ENCODE measurements around the gene ZNF614. TPM values are rescaled to one million over a fixed set of nuclear protein-coding genes. Genes with fewer than 3 reads are reported as not detected.
A peak's percentile ranks its signal among the peaks of the same experiment; 100 is the strongest.
"Not testable (repeated sequence)": the region's sequence is repeated elsewhere in the genome, so short reads cannot be mapped to it uniquely, and the experiment has no call there.

Gene ZNF614
- total RNA-seq, 2 experiments from 2014 or later, result 7.2 TPM

DNA sequence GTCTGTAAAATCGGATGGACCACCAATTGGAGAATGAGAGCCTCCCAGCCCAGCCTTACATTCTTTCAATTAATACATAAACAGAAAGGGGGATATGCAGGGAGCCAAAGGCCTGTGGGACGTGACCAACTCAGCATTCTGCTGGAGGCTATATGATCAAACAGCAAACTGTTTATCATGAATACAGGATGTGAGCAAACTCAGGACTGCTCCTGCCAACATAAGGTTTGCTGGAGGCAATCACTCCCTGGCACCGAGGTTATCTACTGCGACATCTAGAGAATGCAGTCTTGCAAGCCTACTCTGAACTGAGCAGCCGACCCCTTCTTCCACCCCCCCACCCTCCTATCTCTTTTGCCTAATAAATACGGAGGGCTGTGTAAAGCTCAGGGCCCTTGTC is 47.3 kb downstream of the ZNF614 start:
- H3K27ac Mint-ChIP-seq; H3K4me1 Mint-ChIP-seq (ENCODE audit: low read depth); H3K4me3 Mint-ChIP-seq; CTCF ChIA-PET; POLR2A ChIA-PET; intact Hi-C loops (cut with micrococcal nuclease); H3K27me3 Mint-ChIP-seq; DNase-seq: not testable (repeated sequence)
- peaks cover 87% of the 10 kb centered on the region for H3K9me3 Mint-ChIP-seq
- H3K36me3 Mint-ChIP-seq, result peaks cover 78% of the 10 kb centered on the region

DNA sequence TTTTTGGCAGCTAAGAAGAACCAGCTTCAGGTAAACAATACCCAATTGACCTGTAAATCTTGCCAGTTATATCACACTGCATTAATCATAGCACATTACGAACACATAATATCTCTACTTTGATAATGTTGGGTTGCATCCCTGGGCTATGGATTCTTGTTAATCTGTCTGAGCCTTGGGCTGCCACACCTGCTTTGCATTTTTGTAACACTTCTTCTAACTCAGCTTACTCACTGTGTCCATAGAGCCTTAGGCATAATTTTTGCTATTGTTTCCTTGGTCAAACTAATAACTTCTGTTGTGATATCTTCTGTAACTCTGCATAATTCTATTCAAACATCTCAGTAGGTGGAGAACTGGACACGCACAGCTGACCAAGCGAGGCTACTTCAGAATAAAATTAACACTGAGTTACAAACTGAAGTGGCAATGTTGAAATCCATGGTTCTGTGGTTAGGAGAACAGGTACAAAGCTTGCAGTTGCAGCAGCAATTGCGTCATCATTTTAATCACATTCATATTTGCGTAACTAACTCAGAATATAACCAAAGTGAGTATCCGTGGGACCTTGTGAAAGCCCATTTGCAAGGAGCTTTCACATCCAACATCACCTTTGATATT is 48.0 kb downstream of the ZNF614 start:
- H3K4me3 Mint-ChIP-seq, result no peak overlapping the region
- DNase-seq, result no peak
- peaks cover 2% of the 10 kb centered on the region for H3K4me1 Mint-ChIP-seq (ENCODE audit: low read depth)
- peaks cover 78% of the 10 kb centered on the region for H3K36me3 Mint-ChIP-seq
- H3K27me3 Mint-ChIP-seq, result no peaks in the 10 kb centered on the region
- intact Hi-C loops (cut with micrococcal nuclease), result no loop called here
- H3K27ac Mint-ChIP-seq, result no peak overlapping the region
- ChIA-PET CTCF (no interaction called here), POLR2A (no interaction called here)
- peaks cover 86% of the 10 kb centered on the region for H3K9me3 Mint-ChIP-seq

DNA sequence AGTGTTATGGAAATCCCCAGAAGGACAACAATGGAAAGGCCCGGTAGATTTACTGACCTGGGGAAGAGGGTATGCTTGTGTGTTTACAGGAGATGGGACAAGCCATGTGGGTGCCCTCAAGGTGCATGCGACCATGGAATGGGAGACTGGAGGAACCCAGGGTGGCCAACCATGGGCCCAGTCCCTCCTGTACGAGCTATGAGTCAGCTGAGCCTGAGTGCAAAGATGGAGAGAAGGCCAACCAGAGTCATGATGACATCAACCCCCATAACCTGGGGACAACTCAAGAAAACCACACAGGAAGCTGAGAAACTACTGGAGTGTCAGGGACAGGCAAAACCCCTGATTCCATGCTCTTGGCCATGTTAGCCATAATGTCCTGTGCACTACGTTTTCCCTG is 49.3 kb downstream of the ZNF614 start:
- Mint-ChIP-seq H3K9me3 (peaks cover 89% of the 10 kb centered on the region), H3K36me3 (peaks cover 89% of the 10 kb centered on the region), H3K4me3 (no peak overlapping the region), H3K4me1 (ENCODE audit: low read depth) (no peaks in the 10 kb centered on the region), H3K27ac (no peak overlapping the region), H3K27me3 (no peaks in the 10 kb centered on the region)
- intact Hi-C loops (cut with micrococcal nuclease), result no loop called here
- no peak for DNase-seq
- CTCF ChIA-PET, result no interaction called here
- POLR2A ChIA-PET, result no interaction called here

DNA sequence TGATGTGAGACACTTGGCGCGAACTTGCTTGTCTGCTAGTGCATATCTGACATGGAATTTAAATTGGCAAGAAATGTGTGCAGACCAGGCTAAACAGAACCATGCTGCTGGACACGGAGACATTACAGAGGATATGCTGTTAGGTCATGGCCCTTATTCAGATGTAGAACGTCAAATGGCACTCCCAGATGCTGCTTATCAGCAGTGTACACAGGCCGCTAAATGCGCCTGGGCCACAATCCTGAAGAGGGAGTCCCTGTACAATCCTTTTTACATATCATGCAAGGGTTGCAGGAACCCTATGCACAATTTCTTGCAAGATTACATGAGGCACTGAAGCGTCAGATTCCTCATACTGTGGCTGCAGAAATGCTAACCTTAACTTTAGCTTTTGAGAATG is 50.8 kb downstream of the ZNF614 start:
- POLR2A ChIA-PET, result no interaction called here
- Mint-ChIP-seq H3K4me1 (ENCODE audit: low read depth) (no peaks in the 10 kb centered on the region), H3K4me3 (no peak overlapping the region), H3K36me3 (peaks cover 90% of the 10 kb centered on the region), H3K9me3 (peaks cover 86% of the 10 kb centered on the region), H3K27me3 (no peaks in the 10 kb centered on the region), H3K27ac (no peak overlapping the region)
- CTCF ChIA-PET, result interaction anchor here (0.7 kb wide), 1 partner anchor 842 kb away, joined by 3 read pairs; no protein-coding TSS in a partner anchor
- intact Hi-C loops (cut with micrococcal nuclease), result no loop called here
- no peak for DNase-seq

DNA sequence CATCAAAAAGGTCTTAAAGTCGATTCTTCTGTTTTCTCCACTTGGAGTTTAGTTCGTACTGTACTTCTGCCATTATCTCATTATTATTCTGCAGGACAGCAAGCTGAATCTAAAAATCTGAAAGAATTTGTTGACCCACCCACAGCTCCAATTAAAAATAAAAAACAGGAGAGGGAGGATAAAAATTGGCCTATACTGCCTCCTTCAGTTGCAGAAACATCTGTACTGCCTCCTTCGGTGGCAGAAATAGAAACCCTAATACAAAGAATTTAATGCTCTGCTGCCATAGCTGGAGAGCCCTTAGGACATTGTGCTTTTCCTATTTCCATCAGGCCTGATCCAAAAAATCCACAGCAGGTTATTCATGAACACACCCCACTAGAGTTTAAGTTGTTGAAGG is 51.3 kb downstream of the ZNF614 start:
- H3K9me3 Mint-ChIP-seq, result peaks cover 89% of the 10 kb centered on the region
- no peak for DNase-seq
- H3K4me1 Mint-ChIP-seq (ENCODE audit: low read depth), result no peaks in the 10 kb centered on the region
- peaks cover 92% of the 10 kb centered on the region for H3K36me3 Mint-ChIP-seq
- H3K4me3 Mint-ChIP-seq, result no peak overlapping the region
- H3K27ac Mint-ChIP-seq, result no peak overlapping the region
- ChIA-PET CTCF (no interaction called here), POLR2A (no interaction called here)
- no peaks in the 10 kb centered on the region for H3K27me3 Mint-ChIP-seq
- intact Hi-C loops (cut with micrococcal nuclease), result no loop called here

DNA sequence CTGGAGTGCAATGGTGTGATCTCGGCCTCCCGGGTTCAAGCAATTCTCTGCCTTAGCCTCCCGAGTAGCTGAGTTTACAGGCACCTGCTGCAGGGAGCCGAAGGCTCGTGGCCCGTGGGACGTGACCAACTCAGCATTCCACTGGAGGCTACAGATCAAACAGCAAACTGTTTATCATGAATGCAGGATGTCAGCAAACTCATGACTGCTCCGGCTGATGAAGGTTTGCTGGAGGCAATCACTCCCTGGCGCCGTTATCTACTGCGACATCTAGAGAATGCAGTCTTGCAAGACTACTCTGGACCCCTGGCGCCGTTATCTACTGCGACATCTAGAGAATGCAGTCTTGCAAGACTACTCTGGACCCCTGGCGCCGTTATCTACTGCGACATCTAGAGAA is 52.4 kb downstream of the ZNF614 start:
- H3K4me3 Mint-ChIP-seq; H3K4me1 Mint-ChIP-seq (ENCODE audit: low read depth); H3K27ac Mint-ChIP-seq; POLR2A ChIA-PET; H3K27me3 Mint-ChIP-seq; DNase-seq; intact Hi-C loops (cut with micrococcal nuclease); CTCF ChIA-PET: not testable (repeated sequence)
- peaks cover 89% of the 10 kb centered on the region for H3K9me3 Mint-ChIP-seq
- H3K36me3 Mint-ChIP-seq, result peaks cover 93% of the 10 kb centered on the region

DNA sequence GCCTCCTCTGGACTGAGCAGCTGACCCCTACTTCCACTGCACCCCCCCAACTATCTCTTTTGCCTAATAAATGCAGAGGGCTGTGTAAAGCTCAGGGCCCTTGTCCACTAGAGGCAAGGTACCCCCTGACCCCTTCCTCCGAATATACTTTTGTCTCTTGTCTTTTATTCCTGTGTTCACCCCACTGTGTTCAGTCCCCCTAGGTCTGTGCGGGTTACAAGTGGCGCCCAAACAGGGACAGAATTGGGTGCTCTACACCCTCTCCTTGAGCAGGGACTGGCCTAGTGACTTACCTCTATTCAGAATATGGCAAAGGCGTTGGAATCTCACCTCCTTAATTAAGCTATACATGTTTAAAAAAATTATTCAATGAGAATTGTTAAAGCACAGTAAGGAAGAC is 56.6 kb downstream of the ZNF614 start:
- ChIA-PET CTCF (no interaction called here), POLR2A (no interaction called here)
- no peak overlapping the region for H3K4me3 Mint-ChIP-seq
- H3K27me3 Mint-ChIP-seq, result no peaks in the 10 kb centered on the region
- H3K9me3 Mint-ChIP-seq, result peaks cover 80% of the 10 kb centered on the region
- no peaks in the 10 kb centered on the region for H3K4me1 Mint-ChIP-seq (ENCODE audit: low read depth)
- intact Hi-C loops (cut with micrococcal nuclease), result no loop called here
- H3K36me3 Mint-ChIP-seq, result peaks cover 86% of the 10 kb centered on the region
- peak; percentile 17 for DNase-seq
- no peak overlapping the region for H3K27ac Mint-ChIP-seq

DNA sequence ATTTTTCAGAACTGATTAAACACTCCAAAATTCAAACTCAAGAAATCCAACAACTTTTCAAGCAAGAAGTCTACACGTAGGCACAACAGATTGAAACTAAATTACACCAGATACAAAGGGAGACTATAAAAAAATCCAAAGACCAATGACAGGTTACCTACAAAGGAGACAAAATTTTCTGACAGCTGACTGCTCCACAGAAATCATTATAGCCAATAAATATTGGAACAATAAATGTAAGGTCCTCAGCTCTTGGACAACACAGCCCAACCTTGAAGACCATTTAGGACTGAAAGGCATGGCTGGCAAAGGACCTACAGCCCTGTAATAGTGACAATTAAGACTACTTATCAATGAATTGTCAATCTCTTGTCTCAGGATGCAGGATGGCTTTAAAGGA is 57.5 kb downstream of the ZNF614 start:
- ChIA-PET CTCF (no interaction called here), POLR2A (no interaction called here)
- Mint-ChIP-seq H3K27me3 (no peaks in the 10 kb centered on the region), H3K36me3 (peaks cover 88% of the 10 kb centered on the region), H3K4me1 (ENCODE audit: low read depth) (no peaks in the 10 kb centered on the region), H3K4me3 (no peak overlapping the region), H3K27ac (no peak overlapping the region), H3K9me3 (peaks cover 77% of the 10 kb centered on the region)
- no peak for DNase-seq
- intact Hi-C loops (cut with micrococcal nuclease), result no loop called here

DNA sequence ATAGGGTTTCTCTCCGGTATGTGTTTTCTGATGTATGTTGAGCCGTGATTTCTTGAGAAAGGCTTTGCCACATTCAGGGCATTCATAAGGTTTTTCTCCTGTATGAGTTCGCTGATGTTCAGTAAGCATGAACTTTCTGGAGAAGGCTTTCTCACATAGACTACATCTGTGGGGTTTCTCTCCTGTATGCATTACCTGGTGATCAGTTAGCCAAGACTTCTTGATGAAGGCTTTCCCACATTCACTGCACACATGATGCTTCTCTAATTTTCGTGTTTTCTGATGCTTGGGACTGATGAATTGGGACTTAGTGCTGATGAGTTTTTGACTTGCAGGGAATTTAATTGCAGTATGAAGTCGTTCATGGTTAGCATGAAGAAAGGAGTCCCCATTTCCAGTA is 62.6 kb downstream of the ZNF614 start:
- ChIA-PET CTCF (no interaction called here), POLR2A (no interaction called here)
- Mint-ChIP-seq H3K4me1 (ENCODE audit: low read depth) (no peaks in the 10 kb centered on the region), H3K4me3 (no peak overlapping the region), H3K9me3 (peaks cover 83% of the 10 kb centered on the region), H3K27me3 (no peaks in the 10 kb centered on the region), H3K36me3 (peaks cover 78% of the 10 kb centered on the region), H3K27ac (no peak overlapping the region)
- DNase-seq, result no peak
- intact Hi-C loops (cut with micrococcal nuclease), result no loop called here

Other genes starting within 250 kb of the ZNF614 start
- gene FPR3, start 233.2 kb downstream of the ZNF614 start, total RNA-seq, result not detected
- gene ZNF577, start 140.4 kb downstream of the ZNF614 start, total RNA-seq, result 1 to 10 TPM; 4.1 to 5.3 TPM
- 1 to 10 TPM; 6.7 to 9.0 TPM for gene ZNF649, start 123.4 kb downstream of the ZNF614 start, total RNA-seq
- gene ZNF613, start 100.9 kb downstream of the ZNF614 start, total RNA-seq, result 1 to 10 TPM; 3.2 to 4.6 TPM
- gene ZNF350, start 41.5 kb downstream of the ZNF614 start, total RNA-seq, result 1 to 10 TPM; 6.9 to 8.1 TPM
- gene ZNF615, start 20.2 kb downstream of the ZNF614 start, total RNA-seq, result 1 to 10 TPM; 7.5 to 7.8 TPM
- gene ZNF432, start 20.5 kb upstream of the ZNF614 start, total RNA-seq, result 1 to 10 TPM; 8.3 to 8.8 TPM
- 10 to 100 TPM; 14.5 to 17.0 TPM for gene ZNF841, start 67.4 kb upstream of the ZNF614 start, total RNA-seq
- gene ZNF616, start 111.6 kb upstream of the ZNF614 start, total RNA-seq, result 10 to 100 TPM; 10.5 to 11.6 TPM
- gene ZNF836, start 143.2 kb upstream of the ZNF614 start, total RNA-seq, result 10 to 100 TPM in 1 of 2 experiments, 1 to 10 TPM in 1; 8.2 to 12.8 TPM
- gene PPP2R1A, start 161.7 kb upstream of the ZNF614 start, total RNA-seq, result 100 to 1,000 TPM; 224 to 229 TPM
- 10 to 100 TPM; 21.6 to 23.2 TPM for gene ZNF766, start 241.2 kb upstream of the ZNF614 start, total RNA-seq

Data from activated CD4-positive, alpha-beta memory T cell treated with anti-CD3 and anti-CD28 coated beads for 36 hours (primary cell).